Pancreas (tissue), 10 donors: ENCODE results near the gene GRAP. TPM values are rescaled to one million over a fixed set of nuclear protein-coding genes. Genes with fewer than 3 reads are reported as not detected.

ENCODE experiments used
- ATAC-seq, 4 donors: fragments of 200-7000 bp; cut with Tn5 transposase; one replicate each; pipeline versions ENCODE4 v1.8.0 to v1.9.1; 2020; ENCODE audit warnings: mild to moderate bottlenecking in 4 of 4, moderate library complexity in 4 of 4
- DNase-seq, 6 donors: peaks; one replicate each; pipeline ENCODE4 v3.0.0-alpha.2; 2020
- FAIRE-seq: peaks from 2 replicates; lab custom pipeline; 2012; peaks lifted over from hg19 to GRCh38; lab: Jason Lieb, UNC
- H3K27ac ChIP-seq, 4 donors: fragments of 200-600 bp; sonication (generic); 1 replicate in 3 of 4; 2 replicates in 1 of 4; pipeline versions ENCODE4 v1.5.0 to v1.8.0; 2020
- H3K27me3 ChIP-seq, 4 donors: fragments of 200-600 bp; one replicate each; pipeline ENCODE4 v1.8.0; 2021
- H3K36me3 ChIP-seq, 3 donors: fragments of 200-600 bp; sonication (generic) in 1 of 3; one replicate each; pipeline versions ENCODE4 v1.5.0 to v1.8.0; 2020 to 2021
- H3K4me1 ChIP-seq, 3 donors: fragments of 200-600 bp; one replicate each; pipeline ENCODE4 v1.8.0; 2021
- H3K4me3 ChIP-seq, 4 donors: fragments of 200-600 bp; sonication (generic) in 2 of 4; one replicate each; pipeline versions ENCODE4 v1.5.0 to v1.8.0; 2020 to 2021
- H3K9me3 ChIP-seq, 4 donors: fragments of 200-600 bp; one replicate each; pipeline ENCODE4 v1.8.0; 2021
- CTCF ChIP-seq, 4 donors: fragments of 200-600 bp; sonication (generic) in 3 of 4; IDR thresholded peaks; one replicate each; pipeline versions ENCODE4 v1.5.0 to v1.8.0; 2021; ENCODE audit warnings: antibody characterized with exemption in 4 of 4
- WGBS, 2 donors: extraction: QIAGEN DNeasy Blood & Tissue Kit; methylation state at CpG; one replicate each; pipeline ENCODE4 v1.1.7; 2013; 5-methylcytosine and 5-hydroxymethylcytosine counted together
- intact Hi-C, 3 donors: fragments of 100-400 bp; cut with DNase I; formaldehyde crosslinking; loops; one replicate each; pipeline versions ENCODE4 v1.11.1 to v1.14.2; 2022
- polyA plus RNA-seq, 2 donors: library from polyadenylated mRNA; stranded (reverse); fragments of 200-250 nt; gene quantifications; one replicate each; pipeline ENCODE4 v1.2.3, GENCODE V29; 2013
- total RNA-seq, 6 donors: library from RNA; stranded (reverse); fragmentation: NEBNext Ultra II Directional in 4 of 6; extraction: Animal tissue kit (Norgen Biotek cat#: 25700) in 4 of 6; gene quantifications; one replicate each; pipeline versions ENCODE4 v1.2.1 to v1.2.4, GENCODE V29; 2021 to 2023
- donor health status: healthy with polysubstance abuse.
- donor health status: DM: no; HTN: no; CAD: no; lungs with moderate emphysema.
- donor health status: DM: no; HTN: no; CAD: no.
- donor health status: control.
- donor health status: control.
- donor health status: Bipolar disorder and iron deficiency.
- donor health status: DM: yes; HTN: yes; CAD: no.
- donor health status: DM: no; HTN: no; CAD: no.
- donor health status: DM: no; HTN: no; CAD: no.
- donor health status: DM: yes; HTN: yes; CAD: no.

Gene GRAP
- total and polyA plus RNA-seq, 8 donors, result 0.38 to 2.3 (median 0.97) TPM

GRCh38 chr17:18997650-18998196, 49.0 kb downstream of the GRAP start:
- TF ChIP-seq CTCF (IDR thresholded peaks at IDR 0.05), result no peak
- Histone ChIP-seq H3K4me3 (no peak overlapping the region), H3K27me3 (no peaks in the 10 kb centered on the region), H3K4me1 (peaks cover 0 to 10% (median 4%) of the 10 kb centered on the region in 3 donors), H3K27ac (no peak overlapping the region), H3K36me3 (no peaks in the 10 kb centered on the region), H3K9me3 (no peaks in the 10 kb centered on the region)
- FAIRE-seq, result no peak
- ATAC-seq, result no peak
- intact Hi-C loops, result no loop called here
- 77 to 79% methylated on average over 6 of the region's 6 CpGs for WGBS, 2 donors
- DNase-seq, result peak in 1 of 6 donors; percentile 22

DNA sequence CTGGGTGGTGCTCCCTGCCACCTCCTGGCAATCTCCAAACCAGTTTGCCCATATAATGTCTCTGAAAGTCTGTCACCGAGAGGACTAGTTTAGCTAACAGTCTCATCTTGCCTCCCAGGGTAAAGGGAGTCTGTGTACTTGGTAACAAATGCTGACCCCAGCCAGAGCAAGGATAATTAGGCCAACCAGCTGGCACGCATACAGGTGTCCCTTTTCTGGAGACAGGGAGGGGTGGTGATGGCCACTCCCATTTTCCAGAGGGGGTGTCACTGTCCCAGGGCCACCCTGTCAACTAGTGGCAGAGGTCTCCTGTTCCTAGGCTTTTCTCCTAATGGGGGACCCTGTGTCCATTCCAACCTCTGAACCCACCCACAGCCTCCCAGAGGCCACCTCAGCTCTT, 50.3 kb downstream of the GRAP start:
- no peak for TF ChIP-seq CTCF (IDR thresholded peaks at IDR 0.05)
- no peaks in the 10 kb centered on the region for H3K27me3 ChIP-seq
- no peaks in the 10 kb centered on the region for H3K9me3 ChIP-seq
- no peaks in the 10 kb centered on the region for H3K36me3 ChIP-seq
- WGBS, 2 donors, result 81 to 93% methylated on average over 2 of the region's 2 CpGs
- H3K4me3 ChIP-seq, result no peak overlapping the region
- FAIRE-seq (no peak), DNase-seq (peak in 1 of 6 donors; percentile 13), ATAC-seq (no peak)
- no peak overlapping the region for H3K27ac ChIP-seq
- intact Hi-C loops, result no loop called here
- peaks cover 0 to 5% (median 0%) of the 10 kb centered on the region in 3 donors for H3K4me1 ChIP-seq

DNA sequence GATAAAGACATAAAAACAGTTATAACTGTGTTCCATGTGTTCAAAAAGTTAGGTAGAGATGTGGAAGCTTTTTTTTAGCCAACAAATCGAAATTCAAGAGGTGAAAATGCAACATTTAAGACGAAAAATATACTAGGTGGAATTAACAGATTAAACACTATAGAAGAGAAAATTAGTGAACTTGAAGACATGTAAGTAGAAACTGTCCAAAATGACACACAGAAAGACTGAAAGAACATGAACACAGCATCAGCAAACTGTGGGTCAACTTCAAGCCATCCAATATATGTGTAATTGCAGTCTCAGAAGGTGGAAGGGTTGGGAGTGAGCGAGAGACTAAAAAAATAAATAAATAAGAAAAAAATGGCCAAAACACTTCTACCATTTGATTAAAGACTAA, 51.5 kb downstream of the GRAP start:
- intact Hi-C loops, result no loop called here
- Histone ChIP-seq H3K27me3 (no peaks in the 10 kb centered on the region), H3K4me3 (no peak overlapping the region), H3K4me1 (no peaks in the 10 kb centered on the region), H3K9me3 (no peaks in the 10 kb centered on the region), H3K27ac (no peak overlapping the region), H3K36me3 (no peaks in the 10 kb centered on the region)
- 95 to 98% methylated on average over 3 of the region's 3 CpGs for WGBS, 2 donors
- DNase-seq (no peak), FAIRE-seq (no peak), ATAC-seq (no peak)
- no peak for TF ChIP-seq CTCF (IDR thresholded peaks at IDR 0.05)

DNA sequence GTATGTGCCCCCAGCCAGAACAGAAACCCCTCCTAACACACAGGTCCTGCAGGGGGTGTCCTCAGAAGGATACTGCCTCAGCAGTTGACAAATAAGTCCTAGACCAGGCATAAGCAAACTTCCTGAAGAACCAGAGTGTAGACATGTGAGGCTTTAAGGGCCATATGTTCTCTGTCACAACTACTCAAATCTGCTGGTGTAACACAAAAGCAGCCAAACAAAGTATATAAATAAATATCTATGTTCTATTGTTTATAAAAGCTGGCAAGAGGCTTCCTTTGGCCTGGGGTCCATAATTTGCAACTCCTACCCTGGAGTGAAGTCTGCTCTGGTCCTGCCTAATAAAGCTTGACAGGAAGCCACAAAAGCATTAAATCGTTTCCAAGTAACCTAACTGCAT, 52.1 kb downstream of the GRAP start:
- no peak overlapping the region for H3K4me3 ChIP-seq
- intact Hi-C loops, result no loop called here
- no peaks in the 10 kb centered on the region for H3K4me1 ChIP-seq
- H3K27me3 ChIP-seq, result no peaks in the 10 kb centered on the region
- no peak for ATAC-seq
- H3K27ac ChIP-seq, result no peak overlapping the region
- FAIRE-seq, result no peak
- H3K9me3 ChIP-seq, result no peaks in the 10 kb centered on the region
- H3K36me3 ChIP-seq, result no peaks in the 10 kb centered on the region
- no peak for TF ChIP-seq CTCF (IDR thresholded peaks at IDR 0.05)
- DNase-seq, result no peak
- WGBS, 2 donors, result 82 to 90% methylated on average over 1 of the region's 1 CpG

DNA sequence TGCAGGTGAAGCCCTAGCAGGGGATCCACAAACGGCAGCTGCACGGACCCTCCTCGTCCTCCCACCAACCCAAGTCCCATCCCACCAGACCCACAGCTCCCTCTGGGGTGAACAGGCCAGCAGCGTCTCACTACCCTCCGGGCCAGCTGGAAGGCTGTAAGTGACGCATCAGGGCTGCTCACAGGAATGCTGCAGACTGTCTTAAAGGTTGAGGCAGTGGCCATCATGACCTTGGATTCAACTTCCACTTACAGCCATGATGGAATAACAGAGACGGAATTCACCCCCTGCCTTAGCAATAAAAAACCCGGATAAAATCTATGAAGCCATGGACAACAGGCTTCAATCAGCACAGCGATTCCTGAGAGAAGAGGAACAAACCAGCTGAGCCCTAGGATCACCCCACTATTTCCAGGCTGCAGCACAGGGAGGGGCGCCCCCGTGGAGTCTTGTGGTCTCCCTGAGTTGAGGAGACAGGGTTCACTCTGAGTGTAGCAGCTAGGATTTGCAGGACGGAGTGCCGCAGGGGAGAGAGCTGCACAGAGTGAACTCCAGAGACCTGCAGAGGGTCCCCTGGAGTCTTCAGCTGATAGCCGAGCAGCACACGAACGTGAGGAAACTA, 52.7 kb downstream of the GRAP start:
- no peak overlapping the region for H3K4me3 ChIP-seq
- H3K27ac ChIP-seq, result no peak overlapping the region
- ATAC-seq (no peak), FAIRE-seq (no peak), DNase-seq (peak in 1 of 6 donors; percentile 41)
- no peaks in the 10 kb centered on the region for H3K27me3 ChIP-seq
- 84 to 89% methylated on average over 16 of the region's 16 CpGs for WGBS, 2 donors
- H3K4me1 ChIP-seq, result peaks cover 0 to 2% (median 0%) of the 10 kb centered on the region in 3 donors
- no peaks in the 10 kb centered on the region for H3K9me3 ChIP-seq
- intact Hi-C loops, result no loop called here
- no peaks in the 10 kb centered on the region for H3K36me3 ChIP-seq
- no peak for TF ChIP-seq CTCF (IDR thresholded peaks at IDR 0.05)
